G401 (cell line): ENCODE results near the gene COX5B. TPM values are rescaled to one million over a fixed set of nuclear protein-coding genes. Genes with fewer than 3 reads are reported as not detected.

ENCODE experiments used
- DNase-seq: peaks from one replicate; pipeline ENCODE4 v3.0.0-alpha.2; 2015; ENCODE audit warnings: low spot score
- in situ Hi-C: cut with HindIII; loops from 2 replicates; pipeline ENCODE4 v1.10.0; 2016; ENCODE audit warnings: low sequenced_read_pairs, mixed read lengths
- total RNA-seq: library from RNA; depleted of rRNA; stranded (reverse); fragments of >200 nt; shearing (Covaris generic); gene quantifications from 2 replicates; pipeline ENCODE4 v1.2.3, GENCODE V29; 2014

The COX5B gene
- total RNA-seq, 1 experiment from 2014 or later, result 441 TPM

DNA sequence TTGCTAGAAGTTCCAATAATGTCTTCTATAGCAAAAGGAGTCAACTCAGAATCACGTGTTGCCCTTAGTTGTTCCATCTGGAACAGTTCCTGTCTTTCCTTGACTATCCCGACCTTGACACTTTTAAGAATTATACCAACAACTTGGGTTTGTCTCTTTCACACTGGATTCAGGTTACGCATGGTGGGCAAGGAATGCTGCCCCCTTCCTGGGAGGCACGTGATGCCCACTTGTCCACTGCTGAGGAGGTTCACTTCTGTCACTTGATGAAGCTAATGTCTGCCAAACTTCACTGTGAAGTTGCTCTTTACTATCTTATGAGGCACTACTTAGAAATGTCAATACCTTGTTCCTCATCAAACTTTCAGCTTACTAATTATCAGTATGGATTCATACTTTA is 5.3 kb downstream of the COX5B start:
- in situ Hi-C loops, result no loop called here
- DNase-seq, result no peak

DNA sequence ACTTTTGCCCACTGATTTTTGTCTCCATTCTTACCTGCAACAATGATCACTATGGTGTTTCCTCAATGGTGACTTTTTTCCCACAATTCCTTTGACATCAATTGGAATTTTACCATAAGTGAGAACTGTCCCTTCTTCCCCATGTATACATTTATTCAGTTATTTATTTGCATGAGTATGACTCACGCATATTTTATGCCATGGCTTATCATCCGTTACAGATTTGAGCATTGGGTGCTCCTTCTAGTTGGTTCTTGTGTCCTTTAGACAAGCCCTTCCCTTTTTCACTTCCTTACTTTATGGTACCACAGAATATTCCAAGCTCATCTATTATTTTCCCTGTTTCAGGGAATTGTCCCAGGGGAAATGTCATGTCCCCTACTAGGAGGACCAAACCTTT is 7.6 kb downstream of the COX5B start:
- in situ Hi-C loops, result no loop called here
- DNase-seq, result no peak

DNA sequence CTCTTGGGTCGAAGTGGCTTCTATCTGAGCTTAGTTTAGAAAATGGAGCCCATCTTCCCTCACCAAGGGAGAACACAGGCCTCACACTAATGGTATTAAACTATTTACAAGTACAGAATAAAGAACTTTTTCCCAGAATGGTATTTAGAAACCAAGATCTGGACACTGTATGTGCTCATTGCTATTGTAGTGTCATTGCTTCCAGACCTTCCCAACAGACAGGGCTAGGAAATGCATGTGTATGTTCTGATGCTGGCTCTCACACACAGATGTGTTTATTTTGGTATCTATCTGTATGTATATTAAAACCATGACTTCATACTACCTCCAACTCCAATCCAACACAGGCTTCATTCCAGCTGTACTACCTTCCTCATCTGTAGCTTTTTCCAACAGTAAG is 8.0 kb downstream of the COX5B start:
- DNase-seq, result no peak
- in situ Hi-C loops, result no loop called here

DNA sequence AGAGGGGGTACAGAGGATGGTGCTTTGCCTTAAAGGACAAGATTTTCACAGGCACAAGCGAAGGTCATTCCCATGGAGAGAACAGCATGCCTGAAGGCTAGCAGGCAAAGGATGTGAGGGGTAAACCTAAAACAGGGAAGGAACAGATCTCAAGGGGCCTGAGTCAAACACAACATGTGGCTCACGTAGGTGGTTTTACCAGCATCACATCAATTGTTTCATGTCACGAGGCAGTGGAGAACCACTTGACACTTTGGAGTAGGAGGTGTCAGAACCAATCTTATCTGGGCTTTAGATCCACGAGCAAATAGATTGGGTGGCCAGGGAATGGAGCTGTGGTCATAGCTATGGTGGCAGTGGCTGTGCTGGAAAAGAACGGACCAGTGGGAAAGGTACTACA is 8.4 kb downstream of the COX5B start:
- no peak for DNase-seq
- in situ Hi-C loops, result no loop called here

DNA sequence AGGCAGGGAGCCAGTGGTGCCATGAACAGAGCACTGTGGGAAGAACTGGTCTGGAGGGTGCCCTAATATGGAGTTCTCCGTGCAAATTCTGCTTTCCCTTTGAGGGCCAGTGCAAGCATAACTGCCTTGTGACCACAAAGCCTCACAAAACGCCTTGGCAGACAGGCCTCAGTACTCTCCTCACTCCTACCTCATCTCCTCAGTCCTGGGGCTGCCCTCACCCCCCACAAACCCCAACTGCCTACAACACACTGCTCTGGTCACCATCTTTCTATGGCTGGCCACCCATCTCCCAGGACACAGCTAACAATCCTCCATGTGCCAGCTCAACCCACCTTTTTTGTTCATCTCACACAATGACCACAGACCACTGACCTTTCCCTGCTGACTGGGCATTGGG is 8.9 kb downstream of the COX5B start:
- in situ Hi-C loops, result no loop called here
- DNase-seq, result no peak

DNA sequence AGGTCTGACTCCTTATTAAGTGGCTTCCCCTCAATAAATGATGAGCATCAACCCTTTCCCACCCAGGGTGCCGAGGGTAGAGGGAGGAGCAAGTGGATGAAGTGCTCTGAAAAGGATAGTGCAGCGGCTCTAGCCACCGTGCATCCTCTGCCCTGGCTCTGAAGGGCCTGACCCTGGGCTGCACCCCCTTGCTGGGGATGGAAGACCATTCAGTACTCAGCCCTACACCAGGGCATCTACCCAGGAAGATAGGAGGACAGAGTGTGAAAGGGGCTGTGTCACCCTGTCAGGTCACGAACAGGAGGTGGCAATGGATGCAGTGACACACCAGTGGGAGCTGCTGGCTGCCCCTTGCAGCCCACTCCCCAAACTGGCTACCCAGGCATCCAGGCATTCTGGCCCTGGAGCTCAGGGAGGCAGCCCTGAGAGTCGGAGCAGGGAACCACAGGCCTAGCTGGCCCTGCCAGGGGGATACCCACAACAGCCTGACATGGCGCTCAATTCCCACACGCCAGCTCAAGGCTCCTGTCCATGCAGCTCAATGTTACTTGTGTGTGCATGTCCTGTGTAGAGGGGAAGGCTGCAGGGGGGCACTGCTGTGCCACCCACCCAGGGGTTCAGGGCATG is 10.4 kb downstream of the COX5B start:
- DNase-seq, result no peak
- in situ Hi-C loops, result no loop called here

DNA sequence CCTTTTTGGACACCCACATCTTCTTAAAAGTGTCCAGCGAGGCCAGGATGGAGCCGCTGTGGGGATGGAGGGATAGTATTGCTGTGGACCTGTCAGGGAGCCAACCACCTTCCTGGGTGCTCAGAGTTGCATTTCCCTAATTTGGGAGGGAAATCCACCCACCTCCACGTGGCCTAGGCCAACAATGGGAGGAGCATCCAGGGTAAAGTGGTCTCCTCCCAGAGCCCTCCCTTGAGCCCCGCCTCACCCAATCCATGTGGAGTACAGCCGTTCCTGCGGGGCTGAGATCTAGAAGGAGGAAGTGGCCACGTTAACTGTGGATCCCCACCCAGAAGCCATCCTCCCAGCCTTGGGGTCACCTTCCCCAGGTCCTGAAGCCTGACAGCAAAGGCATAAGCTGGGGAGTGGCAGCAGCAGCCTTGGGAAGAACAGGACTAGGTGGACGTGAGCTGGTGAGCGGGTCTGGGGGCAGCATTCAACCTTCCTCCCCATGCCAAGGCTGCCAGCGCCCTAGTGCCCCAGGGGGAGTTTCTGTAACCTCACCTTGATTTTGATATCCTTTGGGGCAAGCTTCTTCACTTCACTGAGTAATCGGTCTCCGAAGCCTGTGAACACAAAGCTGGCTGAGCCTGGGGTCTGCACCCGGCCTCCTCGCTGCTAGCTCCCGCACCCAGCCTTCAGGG is 11.2 kb downstream of the COX5B start:
- in situ Hi-C loops, result no loop called here

DNA sequence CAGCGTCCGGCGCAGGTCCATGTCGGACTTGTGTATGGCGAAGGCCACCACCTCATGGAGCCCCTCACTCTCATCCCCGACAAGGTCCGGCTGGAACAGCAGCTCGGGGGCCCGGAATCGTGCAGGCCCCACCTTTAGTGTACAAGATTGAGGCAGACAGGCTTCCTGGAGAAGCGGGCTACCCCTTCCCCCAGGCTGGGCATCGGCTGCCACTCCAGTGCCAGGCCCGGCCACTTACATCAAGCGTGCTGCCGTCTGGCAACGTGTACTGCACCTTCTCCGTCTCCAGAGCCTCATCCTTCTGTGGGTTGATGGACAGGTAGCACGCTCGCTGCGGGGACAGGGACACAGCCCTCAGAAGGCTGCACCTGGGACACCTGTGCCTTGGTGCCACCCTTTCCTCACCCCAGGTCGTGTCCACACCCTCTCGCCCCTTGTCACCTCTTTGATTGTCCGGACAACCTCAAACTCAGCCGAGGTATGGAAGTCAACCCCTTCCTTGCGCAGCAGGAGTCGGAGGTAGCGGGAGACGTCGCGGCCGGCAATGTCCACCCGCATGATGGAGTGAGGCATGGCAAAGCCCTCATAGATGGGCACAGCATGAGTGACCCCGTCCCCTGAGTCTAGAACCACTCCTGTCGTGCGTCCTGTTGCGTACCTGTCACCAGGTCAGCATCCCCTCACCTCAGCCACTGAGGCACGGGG is 12.3 kb downstream of the COX5B start:
- no peak for DNase-seq
- in situ Hi-C loops, result no loop called here

More for the DNA sequence above, 11.2 kb downstream of the COX5B start:
- DNase-seq, result no peak

DNA sequence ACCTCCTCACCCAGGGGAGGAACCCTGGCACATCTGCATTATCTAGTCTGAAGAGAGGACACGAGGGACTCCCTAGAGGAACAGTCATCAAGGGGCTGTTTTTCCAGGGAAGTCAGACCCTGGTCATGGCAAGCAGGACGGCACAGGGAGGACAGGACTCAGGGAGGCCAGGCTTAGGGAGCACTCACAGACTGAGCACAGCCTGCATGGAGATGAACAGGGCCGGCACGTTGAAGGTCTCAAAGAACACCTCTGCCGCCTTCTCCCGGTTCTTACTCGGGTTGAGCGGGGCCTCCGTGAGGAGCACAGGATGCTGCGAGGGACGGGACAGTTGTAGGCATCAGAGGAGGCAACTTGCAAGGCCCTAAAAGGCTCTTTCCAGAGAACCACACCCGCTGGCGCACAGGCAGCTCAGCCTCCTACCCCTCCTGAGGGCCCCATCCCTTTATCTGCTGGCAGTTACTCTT is 12.9 kb downstream of the COX5B start:
- in situ Hi-C loops, result no loop called here
- no peak for DNase-seq

DNA sequence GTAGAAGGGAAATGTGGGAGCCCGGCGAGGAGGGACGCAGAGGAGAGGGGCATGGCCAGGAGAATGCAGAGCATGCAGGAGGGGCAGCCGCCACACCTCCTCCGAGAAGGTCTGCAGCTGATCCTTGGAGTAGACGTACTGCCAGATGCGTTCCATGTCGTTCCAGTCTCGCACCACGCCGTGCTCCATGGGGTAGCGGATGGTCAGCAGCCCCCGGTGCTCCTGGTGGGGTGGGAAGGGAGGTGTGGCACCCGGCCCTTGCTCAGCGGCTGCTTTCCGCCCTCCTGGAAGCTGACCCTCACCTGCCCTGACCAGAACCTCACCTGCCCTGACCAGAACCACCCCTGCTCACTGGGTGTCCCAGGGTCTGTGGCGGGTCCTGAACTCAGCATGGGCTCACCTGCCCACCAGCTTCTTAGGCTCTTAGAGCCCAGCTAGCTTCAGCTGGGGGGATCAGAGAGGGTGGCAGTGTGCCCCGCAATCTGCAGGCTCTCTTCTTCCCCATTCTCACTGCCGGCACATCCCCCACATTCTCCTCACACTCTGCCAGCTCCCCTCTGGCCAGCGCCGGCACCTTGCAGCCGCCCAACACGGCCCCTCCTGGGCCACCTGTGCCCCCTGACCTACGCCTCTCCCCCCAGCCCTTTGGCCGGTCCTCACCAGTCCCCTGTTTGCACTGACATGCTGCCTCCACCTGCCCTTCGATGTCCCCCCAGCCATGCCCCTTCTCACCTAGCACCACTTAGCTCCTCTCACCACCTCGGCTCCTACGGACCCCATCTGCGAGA is 13.6 kb downstream of the COX5B start:
- in situ Hi-C loops, result no loop called here
- DNase-seq, result no peak

DNA sequence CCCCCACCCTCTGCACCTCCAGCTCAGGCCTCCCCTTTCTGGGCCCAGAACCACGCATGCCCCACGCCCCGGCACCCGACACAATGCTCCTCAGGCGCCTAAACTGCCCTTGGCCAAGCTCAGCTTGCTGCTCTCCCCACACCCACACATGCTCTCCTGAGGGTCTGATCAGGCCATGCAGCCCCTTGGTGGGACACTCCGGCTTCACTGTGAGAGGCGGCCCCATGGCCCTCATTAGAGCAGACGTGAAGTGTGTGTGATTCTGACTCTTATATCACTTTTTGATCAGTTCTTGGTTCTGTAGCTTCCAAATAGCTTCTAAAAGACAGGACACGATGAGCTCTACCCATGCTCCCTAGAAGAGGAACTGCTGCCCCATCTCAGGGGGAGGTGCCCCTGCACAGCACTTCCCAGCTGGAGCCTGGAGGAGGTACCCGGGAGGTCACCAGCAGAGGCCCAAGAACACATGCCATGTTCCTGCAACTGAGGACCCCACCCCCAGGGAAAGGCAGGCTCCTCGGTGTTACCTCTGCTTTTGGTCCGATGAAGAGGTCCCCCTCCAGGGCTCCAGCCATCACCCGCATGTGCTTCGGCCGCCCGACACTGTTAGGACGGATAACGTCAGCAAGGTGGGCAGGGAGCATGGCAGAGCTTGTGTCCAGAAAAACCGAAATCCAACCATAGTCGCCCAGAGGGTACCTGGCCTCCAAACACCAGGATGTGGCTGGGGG is 14.3 kb downstream of the COX5B start:
- in situ Hi-C loops, result no loop called here

DNA sequence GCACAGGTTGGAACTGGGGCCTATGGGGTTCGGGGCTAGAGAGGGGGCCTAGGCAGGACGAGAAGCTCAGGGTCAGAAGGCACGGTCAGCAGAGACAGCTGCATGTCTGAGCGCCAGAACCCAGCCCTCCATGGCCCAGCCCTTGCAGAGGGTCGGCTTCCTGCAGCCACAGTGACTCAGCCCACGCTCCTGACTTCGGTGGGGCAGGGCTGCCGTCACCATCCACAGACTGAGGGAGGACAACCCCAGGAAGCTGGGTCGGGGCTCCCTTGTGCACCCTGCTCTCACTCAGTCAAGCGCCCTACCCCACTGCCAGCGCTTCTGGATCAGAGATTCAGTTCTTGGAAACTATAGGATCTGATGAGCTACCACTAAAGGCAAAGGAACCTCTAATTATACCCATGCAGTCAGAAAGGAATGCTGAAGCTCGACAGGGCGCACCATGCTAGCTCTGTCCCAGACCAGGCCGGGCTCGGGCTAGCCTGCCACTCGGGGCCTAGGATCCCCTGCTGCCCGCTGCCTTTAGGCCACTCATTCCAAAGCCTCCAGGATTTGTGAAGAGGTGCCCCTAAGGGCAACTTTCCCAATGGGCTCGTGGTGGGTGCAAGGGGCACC is 15.0 kb downstream of the COX5B start:
- in situ Hi-C loops, result no loop called here
- no peak for DNase-seq

More for the DNA sequence above, 14.3 kb downstream of the COX5B start:
- DNase-seq, result no peak

DNA sequence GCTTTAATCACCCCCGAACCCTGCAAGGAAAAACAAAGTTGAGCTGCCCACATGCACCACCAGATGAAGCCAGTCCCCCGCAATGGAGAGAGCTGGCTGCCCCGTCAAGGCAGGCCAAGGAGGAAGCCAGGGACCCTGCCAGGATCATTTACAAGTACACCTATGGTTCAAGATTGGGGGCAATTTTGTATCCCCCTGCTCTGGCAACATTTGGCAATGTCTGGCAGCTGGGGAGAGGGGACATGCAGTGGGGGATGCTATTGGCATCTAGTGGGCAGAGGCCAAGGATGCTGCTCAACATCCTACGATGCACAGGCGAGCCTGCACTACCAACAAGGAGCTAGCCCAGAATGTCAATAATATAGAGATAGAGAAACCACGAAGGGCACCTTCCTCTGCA is 16.1 kb downstream of the COX5B start:
- DNase-seq, result no peak
- in situ Hi-C loops, result no loop called here

DNA sequence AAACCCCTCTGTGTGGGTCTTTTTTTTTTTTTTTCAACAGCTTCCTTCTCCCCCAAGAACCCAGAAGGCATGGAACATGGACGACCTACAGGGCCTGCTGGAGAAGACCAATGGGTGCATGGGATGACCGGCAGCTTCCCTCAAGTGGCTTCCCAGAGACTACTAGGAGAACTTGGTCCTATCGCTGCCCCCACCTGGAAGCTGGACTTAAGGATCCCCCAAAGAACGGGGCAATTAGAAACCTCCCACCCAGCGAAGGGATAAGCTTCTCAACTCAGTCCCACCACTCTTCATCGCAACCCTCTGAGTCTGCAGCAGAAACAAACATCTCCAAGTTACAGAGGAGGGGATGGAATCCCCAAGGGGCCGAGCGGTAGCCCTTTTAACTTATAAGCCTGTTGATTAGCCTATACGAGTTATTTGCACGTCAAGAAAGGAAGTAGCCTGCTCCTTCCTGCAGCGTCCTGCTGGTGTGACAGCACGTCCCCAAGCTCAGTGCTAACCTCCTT is 16.6 kb downstream of the COX5B start:
- in situ Hi-C loops, result no loop called here
- DNase-seq, result no peak

DNA sequence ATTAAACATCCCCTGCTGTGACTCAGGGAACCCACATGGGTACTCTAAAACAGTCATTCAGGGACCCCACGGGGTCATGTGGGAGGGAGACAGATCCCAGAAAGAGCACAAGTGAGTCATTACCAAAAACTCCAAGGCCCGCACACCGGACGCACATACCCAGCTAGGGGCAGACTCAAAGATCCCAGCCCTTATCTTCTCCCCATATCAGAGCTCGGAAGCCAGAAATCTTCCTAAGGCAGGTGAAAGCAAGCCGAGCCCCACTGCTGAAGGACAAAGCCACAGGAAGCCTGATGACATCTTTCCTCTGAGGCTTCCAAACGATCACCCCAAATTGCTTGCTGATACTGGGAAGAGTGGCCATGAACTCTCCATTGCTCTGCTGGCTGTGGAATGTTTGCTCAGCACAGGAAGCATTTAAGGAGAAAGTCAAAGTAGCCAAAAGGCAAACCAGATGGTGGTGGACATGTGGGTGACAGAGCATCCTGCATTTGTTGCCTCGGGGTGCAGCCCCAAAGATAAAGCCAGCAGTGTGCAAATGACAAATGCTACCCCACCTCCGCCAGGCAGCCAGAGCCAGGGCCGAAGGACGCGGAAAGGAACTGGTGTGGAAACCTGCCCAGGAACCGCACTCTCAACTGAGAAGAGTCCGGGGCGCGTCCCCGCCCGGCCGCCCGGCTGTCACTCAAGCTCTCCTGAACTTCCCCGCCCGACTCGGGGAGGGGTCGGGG is 17.2 kb downstream of the COX5B start:
- in situ Hi-C loops, result no loop called here
- DNase-seq, result peak; percentile 78

DNA sequence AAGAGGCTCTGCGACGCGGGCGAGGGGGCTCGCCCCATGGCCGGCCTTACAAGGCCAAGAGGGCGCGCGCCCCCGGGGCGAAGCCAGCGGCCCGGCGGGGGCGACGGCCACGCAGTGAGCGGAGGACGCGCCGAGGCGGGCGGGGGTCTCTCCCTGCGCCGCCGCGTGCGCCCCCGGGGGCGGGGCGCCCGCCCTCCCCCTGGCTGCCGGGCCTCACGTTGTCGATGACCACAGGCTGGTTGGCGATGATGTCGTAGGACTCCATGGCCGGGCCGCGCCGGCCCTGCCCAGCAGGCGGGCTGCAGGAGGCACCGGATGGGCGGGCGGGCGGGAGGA is 17.7 kb downstream of the COX5B start:
- DNase-seq, result no peak
- in situ Hi-C loops, result no loop called here

DNA sequence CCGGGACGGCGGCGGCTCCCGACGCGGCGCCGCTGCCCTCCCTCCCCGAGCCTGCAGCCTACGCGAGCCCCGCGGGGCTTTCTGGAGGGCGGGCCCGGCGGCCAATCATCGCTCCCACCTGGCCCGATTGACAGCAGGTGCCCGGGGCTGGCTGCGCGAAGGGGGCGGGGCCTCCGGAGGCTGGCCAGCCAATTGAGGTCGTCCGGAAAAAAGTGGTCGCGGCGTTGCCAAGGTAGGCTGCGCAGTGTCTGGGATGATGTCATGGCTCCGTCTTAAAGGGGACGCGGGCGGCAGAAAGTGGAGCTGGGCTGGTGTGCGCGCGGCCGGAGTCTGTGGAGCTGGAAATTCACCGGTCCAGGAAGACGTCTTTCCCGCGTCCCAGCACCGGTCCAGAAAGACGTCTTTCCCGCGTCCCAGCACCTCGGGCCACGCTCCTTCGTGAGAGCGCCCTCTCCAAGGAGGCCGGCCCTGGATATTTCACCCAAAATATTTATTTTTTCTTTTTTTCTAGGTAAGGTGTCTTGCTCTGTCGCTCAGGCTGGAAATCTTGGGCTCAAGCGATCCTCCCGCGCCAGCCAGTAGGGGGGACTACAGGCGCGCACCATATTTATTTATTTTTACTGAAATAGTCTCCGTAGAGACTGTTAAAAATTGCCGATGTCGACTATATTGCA is 18.2 kb downstream of the COX5B start, which contains the start of gene ACTR1B:
Gene ACTR1B, minus strand, starts transcription at position 83 of the 674 bp plus-strand sequence. CDS start 154 bp downstream, outside the sequence.
- peak; percentile 99 for DNase-seq
- in situ Hi-C loops, result no loop called here
